Stimulated activated naive CD8-positive, alpha-beta T cell treated with anti-CD3 and anti-CD28 coated beads, Interleukin-15, amount 100 ng/mL, for 72 hours (primary cell): ENCODE measurements around the gene LYZL1.
A peak's percentile ranks its signal among the peaks of the same experiment; 100 is the strongest.
"Not testable (repeated sequence)": the region's sequence is repeated elsewhere in the genome, so short reads cannot be mapped to it uniquely, and the experiment has no call there.

Experiments used
- ATAC-seq: fragments of 150-1000 bp; cut with Tn5 transposase; 2 replicates; pipeline ENCODE4 v1.10.0; 2021; ENCODE audit warnings: mild to moderate bottlenecking, moderate library complexity
- DNase-seq, 2 donors: peaks; one replicate each; pipeline ENCODE4 v3.0.0; 2021 to 2022
- H3K27ac Mint-ChIP-seq, 2 donors: one replicate each; pipeline ENCODE4 v1.8.0; 2022; ENCODE audit warnings: mild to moderate bottlenecking in 2 of 2, mixed read lengths in 2 of 2, moderate library complexity in 2 of 2
- H3K27me3 Mint-ChIP-seq: one replicate; pipeline ENCODE4 v1.8.0; 2022; ENCODE audit warnings: mixed read lengths
- H3K4me1 Mint-ChIP-seq: one replicate; pipeline ENCODE4 v1.8.0; 2022; ENCODE audit warnings: mild to moderate bottlenecking, mixed read lengths
- H3K4me3 Mint-ChIP-seq, 2 donors: one replicate each; pipeline ENCODE4 v1.8.0; 2022; ENCODE audit warnings: mild to moderate bottlenecking in 2 of 2, mixed read lengths in 2 of 2, moderate library complexity in 1 of 2
- H3K9me3 Mint-ChIP-seq, 2 donors: one replicate each; pipeline ENCODE4 v1.8.0; 2022; ENCODE audit warnings: mixed read lengths in 2 of 2

Gene LYZL1

GRCh38 chr10:29310463-29310862 is 21.6 kb downstream of the LYZL1 start:
- H3K4me3 Mint-ChIP-seq, H3K4me1 Mint-ChIP-seq, DNase-seq, ATAC-seq, H3K9me3 Mint-ChIP-seq: not testable (repeated sequence)
- Mint-ChIP-seq H3K27me3 (peaks cover 15% of the 10 kb centered on the region), H3K27ac (peak overlapping the region in 1 of 2 donors; percentile 34)

GRCh38 chr10:29313071-29313470 is 24.2 kb downstream of the LYZL1 start:
- Mint-ChIP-seq H3K4me1 (peaks cover 3% of the 10 kb centered on the region), H3K27me3 (peaks cover 17% of the 10 kb centered on the region), H3K27ac (no peak overlapping the region), H3K9me3 (no peaks in the 10 kb centered on the region), H3K4me3 (no peak overlapping the region)
- ATAC-seq (no peak), DNase-seq (no peak)

GRCh38 chr10:29314726-29315125 is 25.9 kb downstream of the LYZL1 start:
- Mint-ChIP-seq H3K27me3 (peaks cover 32% of the 10 kb centered on the region), H3K4me1 (peaks cover 15% of the 10 kb centered on the region), H3K27ac (no peak overlapping the region), H3K4me3 (no peak overlapping the region), H3K9me3 (no peaks in the 10 kb centered on the region)
- ATAC-seq (no peak), DNase-seq (no peak)

GRCh38 chr10:29315814-29316213 is 26.9 kb downstream of the LYZL1 start:
- Mint-ChIP-seq H3K27ac (no peak overlapping the region), H3K27me3 (peaks cover 28% of the 10 kb centered on the region), H3K4me3 (no peak overlapping the region), H3K4me1 (peaks cover 15% of the 10 kb centered on the region), H3K9me3 (no peaks in the 10 kb centered on the region)
- ATAC-seq (no peak), DNase-seq (no peak)

- H3K27ac Mint-ChIP-seq: peak overlapping the region in 1 of 2 donors; percentile 61
- no peaks in the 10 kb centered on the region for H3K9me3 Mint-ChIP-seq
- ATAC-seq (no peak), DNase-seq (no peak)
- peaks cover 15% of the 10 kb centered on the region for H3K4me1 Mint-ChIP-seq
- peaks cover 34% of the 10 kb centered on the region for H3K27me3 Mint-ChIP-seq
- H3K4me3 Mint-ChIP-seq: no peak overlapping the region
Observed at GRCh38 chr10:29316308-29317026, 27.6 kb downstream of the LYZL1 start.

GRCh38 chr10:29317027-29317420 is 28.2 kb downstream of the LYZL1 start:
- Mint-ChIP-seq H3K9me3 (no peaks in the 10 kb centered on the region), H3K27ac (no peak overlapping the region), H3K27me3 (peaks cover 40% of the 10 kb centered on the region), H3K4me1 (peaks cover 15% of the 10 kb centered on the region), H3K4me3 (no peak overlapping the region)
- ATAC-seq (no peak), DNase-seq (no peak)

- H3K27me3 Mint-ChIP-seq: peaks cover 37% of the 10 kb centered on the region
- no peak overlapping the region for H3K4me3 Mint-ChIP-seq
- H3K4me1 Mint-ChIP-seq: peaks cover 15% of the 10 kb centered on the region
- ATAC-seq: no peak
- H3K9me3 Mint-ChIP-seq: no peaks in the 10 kb centered on the region
- no peak overlapping the region for H3K27ac Mint-ChIP-seq
- no peak for DNase-seq
Observed at GRCh38 chr10:29317423-29318021, 28.7 kb downstream of the LYZL1 start.

- not testable (repeated sequence) for H3K9me3 Mint-ChIP-seq
- DNase-seq (peak in 1 of 2 donors; percentile 14), ATAC-seq (peak; percentile 76)
- Mint-ChIP-seq H3K4me3 (peak overlapping the region; percentile 59 to 67), H3K27ac (peak overlapping the region in 1 of 2 donors; percentile 88), H3K27me3 (peaks cover 42% of the 10 kb centered on the region), H3K4me1 (peaks cover 15% of the 10 kb centered on the region)
Observed at GRCh38 chr10:29318141-29319071, 29.5 kb downstream of the LYZL1 start.

- peaks cover 45% of the 10 kb centered on the region for H3K27me3 Mint-ChIP-seq
- H3K9me3 Mint-ChIP-seq: no peaks in the 10 kb centered on the region
- H3K4me3 Mint-ChIP-seq: no peak overlapping the region
- ATAC-seq (no peak), DNase-seq (no peak)
- H3K27ac Mint-ChIP-seq: peak overlapping the region in 1 of 2 donors; percentile 88
- H3K4me1 Mint-ChIP-seq: peaks cover 15% of the 10 kb centered on the region
Observed at GRCh38 chr10:29319205-29319781, 30.4 kb downstream of the LYZL1 start.

GRCh38 chr10:29320680-29321121 is 31.8 kb downstream of the LYZL1 start:
- not testable (repeated sequence) for H3K9me3 Mint-ChIP-seq, ATAC-seq, DNase-seq, H3K27ac Mint-ChIP-seq, H3K4me3 Mint-ChIP-seq
- H3K4me1 Mint-ChIP-seq: peaks cover 15% of the 10 kb centered on the region
- H3K27me3 Mint-ChIP-seq: peaks cover 45% of the 10 kb centered on the region

- Mint-ChIP-seq H3K9me3 (no peaks in the 10 kb centered on the region), H3K4me3 (no peak overlapping the region), H3K4me1 (peaks cover 15% of the 10 kb centered on the region), H3K27me3 (peaks cover 45% of the 10 kb centered on the region), H3K27ac (no peak overlapping the region)
- DNase-seq (no peak), ATAC-seq (no peak)
Observed at GRCh38 chr10:29321656-29322055, 32.8 kb downstream of the LYZL1 start.

GRCh38 chr10:29322918-29323317 is 34.0 kb downstream of the LYZL1 start:
- ATAC-seq (no peak), DNase-seq (no peak)
- H3K27ac Mint-ChIP-seq: no peak overlapping the region
- H3K4me1 Mint-ChIP-seq: peaks cover 14% of the 10 kb centered on the region
- H3K4me3 Mint-ChIP-seq: no peak overlapping the region
- H3K27me3 Mint-ChIP-seq: peaks cover 45% of the 10 kb centered on the region
- H3K9me3 Mint-ChIP-seq: no peaks in the 10 kb centered on the region

- peaks cover 40% of the 10 kb centered on the region for H3K27me3 Mint-ChIP-seq
- H3K27ac Mint-ChIP-seq: peak overlapping the region in 1 of 2 donors; percentile 42
- no peaks in the 10 kb centered on the region for H3K9me3 Mint-ChIP-seq
- no peak overlapping the region for H3K4me3 Mint-ChIP-seq
- no peak for ATAC-seq
- DNase-seq: no peak
- H3K4me1 Mint-ChIP-seq: peaks cover 9% of the 10 kb centered on the region
Observed at GRCh38 chr10:29323367-29323766, 34.5 kb downstream of the LYZL1 start.

GRCh38 chr10:29324220-29324841 is 35.5 kb downstream of the LYZL1 start:
- no peaks in the 10 kb centered on the region for H3K4me1 Mint-ChIP-seq
- H3K9me3 Mint-ChIP-seq: no peaks in the 10 kb centered on the region
- no peak overlapping the region for H3K27ac Mint-ChIP-seq
- peaks cover 35% of the 10 kb centered on the region for H3K27me3 Mint-ChIP-seq
- ATAC-seq: no peak
- H3K4me3 Mint-ChIP-seq: no peak overlapping the region
- no peak for DNase-seq

GRCh38 chr10:29326299-29326698 is 37.4 kb downstream of the LYZL1 start:
- DNase-seq (no peak), ATAC-seq (no peak)
- Mint-ChIP-seq H3K27me3 (peaks cover 32% of the 10 kb centered on the region), H3K4me1 (no peaks in the 10 kb centered on the region), H3K9me3 (no peaks in the 10 kb centered on the region), H3K4me3 (no peak overlapping the region), H3K27ac (no peak overlapping the region)
